Suprapubic skin (tissue), 4 donors: Measurements from ENCODE around the gene HDAC2.

ENCODE experiments used
- POLR2A ChIP-seq, 2 donors: fragments of 450-650 bp; IDR thresholded peaks; one replicate each; pipeline ENCODE4 v1.6.1; 2017; ENCODE audit warnings: antibody characterized with exemption in 2 of 2, mild to moderate bottlenecking in 2 of 2, moderate library complexity in 2 of 2
- POLR2AphosphoS5 ChIP-seq, 3 donors: sonication (generic); formaldehyde crosslinking; IDR thresholded peaks; one replicate each; pipeline ENCODE4 v1.6.1; 2017; ENCODE audit warnings: antibody characterized with exemption in 3 of 3

- TF ChIP-seq POLR2AphosphoS5 (IDR thresholded peaks at IDR 0.05) (no peak), POLR2A (IDR thresholded peaks at IDR 0.05) (no peak)
Observed at GRCh38 chr6:113921299-113921904, 49.5 kb downstream of the HDAC2 start.
